HepG2 (cell line): ENCODE measurements around the gene ESPN. TPM values are rescaled to one million over a fixed set of nuclear protein-coding genes. Genes with fewer than 3 reads are reported as not detected.

Experiments used
- ATAD3A ChIP-seq: sonication (generic); formaldehyde crosslinking; IDR thresholded peaks from 2 replicates; pipeline ENCODE4 v1.4.0; 2020; ENCODE audit warnings: missing genetic modification reagents
- CBX5 ChIP-seq: sonication (generic); formaldehyde crosslinking; IDR thresholded peaks from 2 replicates; pipeline ENCODE4 v1.4.0; 2020; ENCODE audit warnings: missing genetic modification reagents, borderline replicate concordance
- CTCF ChIP-seq: sonication (generic); formaldehyde crosslinking; IDR thresholded peaks from 2 replicates; pipeline ENCODE4 v1.5.0; 2020; ENCODE audit warnings: mild to moderate bottlenecking, missing genetic modification reagents, moderate library complexity
- ELK4 ChIP-seq: sonication (generic); formaldehyde crosslinking; IDR thresholded peaks from 2 replicates; pipeline ENCODE4 v1.9.0; 2021; ENCODE audit warnings: missing genetic modification reagents, borderline replicate concordance
- HNF1B ChIP-seq: sonication (generic); formaldehyde crosslinking; IDR thresholded peaks from 2 replicates; pipeline ENCODE4 v1.5.1; 2020; ENCODE audit warnings: mild to moderate bottlenecking, moderate library complexity, missing genetic modification reagents
- HOXD1 ChIP-seq: sonication (generic); formaldehyde crosslinking; IDR thresholded peaks from 2 replicates; pipeline ENCODE4 v1.5.0; 2020; ENCODE audit warnings: missing genetic modification reagents
- KAT7 ChIP-seq: IDR thresholded peaks from 2 replicates; pipeline ENCODE4 v1.6.1; 2018; ENCODE audit warnings: borderline replicate concordance, missing compliant biosample characterization
- KAT8 ChIP-seq: IDR thresholded peaks from 2 replicates; pipeline ENCODE4 v1.6.1; 2016; ENCODE audit warnings: missing genetic modification reagents, missing compliant biosample characterization
- KMT2A ChIP-seq: sonication (generic); formaldehyde crosslinking; IDR thresholded peaks from 2 replicates; pipeline ENCODE4 v1.4.0; 2020; ENCODE audit warnings: missing genetic modification reagents
- NR2C2 ChIP-seq: sonication (generic); formaldehyde crosslinking; IDR thresholded peaks from 2 replicates; pipeline ENCODE4 v1.4.0; 2020; ENCODE audit warnings: missing genetic modification reagents, mild to moderate bottlenecking, moderate library complexity, borderline replicate concordance
- SP2 ChIP-seq: sonication (generic); formaldehyde crosslinking; IDR thresholded peaks from 2 replicates; pipeline ENCODE4 v1.5.1; 2020; ENCODE audit warnings: mild to moderate bottlenecking, missing genetic modification reagents
- TBX2 ChIP-seq: sonication (generic); formaldehyde crosslinking; IDR thresholded peaks from 2 replicates; pipeline ENCODE4 v1.5.0; 2020; ENCODE audit warnings: missing genetic modification reagents, mild to moderate bottlenecking, borderline replicate concordance
- TCF7L2 ChIP-seq: IDR thresholded peaks from 2 replicates; pipeline ENCODE4 v1.6.1; 2011; ENCODE audit warnings: mild to moderate bottlenecking, low read depth, low read length, moderate library complexity
- THAP11 ChIP-seq: IDR thresholded peaks from 2 replicates; pipeline ENCODE4 v1.6.1; 2016; ENCODE audit warnings: missing biosample characterization, missing genetic modification reagents
- THAP7 ChIP-seq: sonication (generic); formaldehyde crosslinking; IDR thresholded peaks from 2 replicates; pipeline ENCODE4 v1.8.1; 2023; ENCODE audit warnings: mild to moderate bottlenecking, missing genetic modification reagents
- ZBTB20 ChIP-seq: sonication (generic); formaldehyde crosslinking; IDR thresholded peaks from 2 replicates; pipeline ENCODE4 v1.8.1; 2023; ENCODE audit warnings: missing genetic modification reagents, low read depth, mild to moderate bottlenecking, borderline replicate concordance
- ZFP1 ChIP-seq: IDR thresholded peaks from 2 replicates; pipeline ENCODE4 v1.6.1; 2016
- ZMYM3 ChIP-seq: sonication (generic); formaldehyde crosslinking; IDR thresholded peaks from 2 replicates; pipeline ENCODE4 v1.5.1; 2020; ENCODE audit warnings: mild to moderate bottlenecking, missing genetic modification reagents
- ZNF10 ChIP-seq: sonication (generic); formaldehyde crosslinking; IDR thresholded peaks from 2 replicates; pipeline ENCODE4 v1.4.0; 2020; ENCODE audit warnings: mild to moderate bottlenecking, low read depth, missing genetic modification reagents, borderline replicate concordance
- ZNF207 ChIP-seq: fragments of 450-650 bp; IDR thresholded peaks from 2 replicates; pipeline ENCODE4 v1.6.1; 2016; ENCODE audit warnings: antibody characterized with exemption, borderline replicate concordance
- ZNF597 ChIP-seq: sonication (generic); formaldehyde crosslinking; IDR thresholded peaks from 2 replicates; pipeline ENCODE4 v1.5.0; 2020; ENCODE audit warnings: missing genetic modification reagents
- ZNF614 ChIP-seq: IDR thresholded peaks from 2 replicates; pipeline ENCODE4 v1.6.1; 2018; ENCODE audit warnings: missing biosample characterization, missing genetic modification reagents, inconsistent platforms, borderline replicate concordance
- ZNF615 ChIP-seq: sonication (generic); formaldehyde crosslinking; IDR thresholded peaks from 2 replicates; pipeline ENCODE4 v1.5.0; 2020; ENCODE audit warnings: mild to moderate bottlenecking, missing genetic modification reagents, borderline replicate concordance
- polyA plus RNA-seq, 8 experiments: library from polyadenylated mRNA; depleted of rRNA in 3 of 8; stranded (reverse) in 7 of 8; unstranded in 1 of 8; fragments of >200 nt; fragmentation: Illumina TruSeq in 4 of 8; extraction: Trizol in 4 of 8; gene quantifications; 2 replicates each; pipeline versions ENCODE4 v1.2.1 to v1.2.3, GENCODE V29; 2011 to 2016; ENCODE audit warnings: low read depth in 4 of 8, missing spikeins in 1 of 8, mixed read lengths in 1 of 8; ENCODE audit not compliant: insufficient read depth in 1 of 8
- total RNA-seq, 5 experiments: library from RNA; depleted of rRNA; stranded (reverse); fragments of >200 nt; fragmentation: Illumina TruSeq; extraction: Trizol; gene quantifications; 2 replicates each; pipeline ENCODE4 v1.2.3, GENCODE V29; 2016; ENCODE audit warnings: low read depth in 1 of 5

The ESPN gene
- total and polyA plus RNA-seq, 2 of the 13 experiments (the other 11 are each of a cell fraction or from before 2014, with no cell fraction given) = 48.6 to 54.2 TPM

GRCh38 chr1:6392809-6393399 is 31.7 kb upstream of the ESPN start (continued):
- TF ChIP-seq ATAD3A (CRISPR knock-in tag) (no peak), TBX2 (no peak), ZBTB20 (CRISPR knock-in tag) (no peak), KMT2A (CRISPR knock-in tag) (no peak; the same call in 1 of the 2 replicates), SP2 (CRISPR knock-in tag) (no peak), ZMYM3 (CRISPR knock-in tag) (no peak), ZFP1 (CRISPR knock-in tag) (no peak), ZNF614 (CRISPR knock-in tag) (no peak), KAT7 (CRISPR knock-in tag) (no peak), TCF7L2 (no peak), CBX5 (CRISPR knock-in tag) (no peak), ZNF10 (no peak), THAP7 (CRISPR knock-in tag) (no peak), NR2C2 (CRISPR knock-in tag) (no peak), ZNF207 (no peak), KAT8 (CRISPR knock-in tag) (no peak), ELK4 (CRISPR knock-in tag) (no peak), HOXD1 (no peak), THAP11 (no peak), ZNF615 (CRISPR knock-in tag) (no peak), CTCF (CRISPR knock-in tag) (no peak), HNF1B (CRISPR knock-in tag) (no peak), ZNF597 (CRISPR knock-in tag) (no peak)
